T-helper 2 cell treated with Interferon-gamma antibody and Interleukin-4, amounts not matched to agents 5 μg/mL and 100 μg/mL, for 36 hours (primary cell): ENCODE measurements around the gene SGMS1.

Source experiments
- DNase-seq: peaks from one replicate; pipeline ENCODE4 v3.0.0; 2021; ENCODE audit warnings: low spot score
- H3K27ac Mint-ChIP-seq: one replicate; pipeline ENCODE4 v1.8.0; 2021; ENCODE audit warnings: mild to moderate bottlenecking, mixed read lengths
- H3K27me3 Mint-ChIP-seq: one replicate; pipeline ENCODE4 v1.8.0; 2021; ENCODE audit warnings: low read depth, mixed read lengths
- H3K36me3 Mint-ChIP-seq: one replicate; pipeline ENCODE4 v1.8.0; 2021; ENCODE audit warnings: low read depth, mixed read lengths
- H3K4me1 Mint-ChIP-seq: one replicate; pipeline ENCODE4 v1.8.0; 2021; ENCODE audit warnings: low read depth, mixed read lengths
- H3K4me3 Mint-ChIP-seq: one replicate; pipeline ENCODE4 v1.8.0; 2022; ENCODE audit warnings: mild to moderate bottlenecking, moderate library complexity, mixed read lengths
- H3K9me3 Mint-ChIP-seq: one replicate; pipeline ENCODE4 v1.8.0; 2021; ENCODE audit warnings: mixed read lengths

The SGMS1 gene

DNA sequence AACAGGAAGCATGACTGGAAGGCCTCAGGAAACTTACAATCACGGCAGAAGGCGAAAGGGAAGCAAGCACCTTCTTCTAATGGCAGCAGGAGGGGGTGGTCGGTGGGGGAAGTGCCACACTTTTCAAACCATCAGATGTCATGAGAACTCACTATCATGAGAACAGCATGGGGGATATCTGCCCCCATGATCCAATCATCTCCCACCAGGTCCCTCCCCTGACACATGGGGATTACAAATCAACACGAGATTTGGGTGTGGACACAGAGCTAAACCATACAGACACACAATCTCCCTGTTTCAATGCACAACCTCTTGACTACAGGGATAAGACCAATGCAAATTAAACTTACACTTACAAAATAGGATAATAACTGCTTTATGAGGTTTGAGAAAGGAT, 97.6 kb downstream of the SGMS1 start:
- no peak overlapping the region for H3K4me3 Mint-ChIP-seq
- H3K4me1 Mint-ChIP-seq: peaks cover 6% of the 10 kb centered on the region
- peaks cover 7% of the 10 kb centered on the region for H3K36me3 Mint-ChIP-seq
- H3K9me3 Mint-ChIP-seq: peaks cover 3% of the 10 kb centered on the region
- no peak for DNase-seq
- H3K27me3 Mint-ChIP-seq: no peaks in the 10 kb centered on the region
- H3K27ac Mint-ChIP-seq: no peak overlapping the region

DNA sequence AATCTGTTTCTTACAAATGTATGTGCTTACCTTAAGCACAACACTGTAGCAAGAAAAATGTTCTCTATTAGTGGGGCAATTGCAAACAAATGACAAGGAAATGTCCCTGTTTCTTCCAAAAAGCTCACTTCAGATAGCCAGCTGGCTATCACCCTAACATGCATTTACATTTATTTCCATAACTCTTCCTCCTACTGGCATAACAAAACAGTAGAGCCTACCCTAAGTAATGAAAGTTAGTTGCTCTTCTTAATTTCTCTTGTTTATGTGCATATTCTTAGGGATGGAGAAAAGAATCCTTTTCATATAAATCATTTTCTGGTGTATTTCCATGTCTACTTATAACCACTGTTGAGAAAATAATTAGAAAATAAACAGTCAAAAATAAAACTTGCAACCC, 100.4 kb downstream of the SGMS1 start:
- Mint-ChIP-seq H3K4me1 (peaks cover 8% of the 10 kb centered on the region), H3K36me3 (peaks cover 7% of the 10 kb centered on the region), H3K27ac (no peak overlapping the region)

DNA sequence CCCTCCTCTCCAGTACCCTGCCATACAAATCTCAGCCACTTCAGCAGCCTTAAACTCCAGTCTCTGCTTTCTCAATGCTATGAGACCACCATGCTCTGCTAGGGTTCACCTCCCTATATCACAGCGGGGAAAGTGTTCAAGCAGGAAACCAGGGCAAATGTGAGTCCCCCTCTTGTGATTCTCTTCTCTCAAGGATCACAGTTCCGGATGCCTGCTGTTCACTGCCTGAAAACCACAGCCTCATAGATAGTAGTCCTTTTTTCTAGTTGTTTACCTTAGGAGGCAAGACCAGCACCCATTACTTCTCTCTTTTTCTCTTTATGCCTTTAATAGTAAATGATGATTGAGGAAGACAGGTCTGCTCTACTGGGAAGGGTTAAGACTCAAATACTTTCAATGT, 100.8 kb downstream of the SGMS1 start:
- H3K27me3 Mint-ChIP-seq: no peaks in the 10 kb centered on the region
- H3K9me3 Mint-ChIP-seq: peaks cover 3% of the 10 kb centered on the region
- no peak overlapping the region for H3K27ac Mint-ChIP-seq
- DNase-seq: no peak
- H3K4me3 Mint-ChIP-seq: no peak overlapping the region
- peaks cover 8% of the 10 kb centered on the region for H3K4me1 Mint-ChIP-seq
- peaks cover 7% of the 10 kb centered on the region for H3K36me3 Mint-ChIP-seq

More for the DNA sequence above, 100.4 kb downstream of the SGMS1 start:
- Mint-ChIP-seq H3K27me3 (no peaks in the 10 kb centered on the region), H3K9me3 (peaks cover 3% of the 10 kb centered on the region), H3K4me3 (no peak overlapping the region)
- DNase-seq: no peak

- peaks cover 13% of the 10 kb centered on the region for H3K4me1 Mint-ChIP-seq
- DNase-seq: no peak
- peaks cover 5% of the 10 kb centered on the region for H3K36me3 Mint-ChIP-seq
- H3K4me3 Mint-ChIP-seq: no peak overlapping the region
- H3K27ac Mint-ChIP-seq: no peak overlapping the region
- H3K9me3 Mint-ChIP-seq: no peaks in the 10 kb centered on the region
- peaks cover 18% of the 10 kb centered on the region for H3K27me3 Mint-ChIP-seq
Observed at GRCh38 chr10:50520115-50520514, 103.6 kb downstream of the SGMS1 start.

DNA sequence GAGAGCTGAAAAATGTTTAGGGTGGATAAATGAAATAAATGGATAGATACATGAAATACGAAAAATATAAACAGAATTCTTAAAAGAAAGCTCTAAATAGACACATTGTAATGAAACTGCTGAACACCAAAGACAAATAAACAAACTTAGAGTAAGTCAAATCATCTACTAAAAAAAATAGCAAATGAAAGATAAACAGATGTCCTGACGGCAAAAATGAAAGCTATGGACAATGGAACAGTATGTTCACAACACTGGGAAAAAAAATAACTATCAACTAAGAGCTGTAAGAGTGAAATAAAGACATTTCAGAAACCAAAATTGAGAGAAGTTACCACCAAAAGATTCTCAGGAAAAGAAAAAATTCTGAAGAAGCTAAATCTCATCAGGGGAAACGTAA, 106.1 kb downstream of the SGMS1 start:
- Mint-ChIP-seq H3K9me3 (no peaks in the 10 kb centered on the region), H3K27me3 (peaks cover 19% of the 10 kb centered on the region), H3K4me1 (peaks cover 25% of the 10 kb centered on the region), H3K27ac (no peak overlapping the region), H3K4me3 (no peak overlapping the region), H3K36me3 (peaks cover 2% of the 10 kb centered on the region)
- DNase-seq: no peak

- H3K4me1 Mint-ChIP-seq: peaks cover 40% of the 10 kb centered on the region
Observed at GRCh38 chr10:50516171-50516570, 107.6 kb downstream of the SGMS1 start.

GRCh38 chr10:50515420-50515819, 108.3 kb downstream of the SGMS1 start:
- no peak for DNase-seq
- Mint-ChIP-seq H3K4me1 (peaks cover 46% of the 10 kb centered on the region), H3K27ac (no peak overlapping the region), H3K9me3 (no peaks in the 10 kb centered on the region), H3K36me3 (peaks cover 2% of the 10 kb centered on the region), H3K27me3 (peaks cover 19% of the 10 kb centered on the region), H3K4me3 (no peak overlapping the region)

More at GRCh38 chr10:50516171-50516570, 107.6 kb downstream of the SGMS1 start:
- Mint-ChIP-seq H3K27ac (no peak overlapping the region), H3K27me3 (peaks cover 19% of the 10 kb centered on the region), H3K9me3 (no peaks in the 10 kb centered on the region), H3K4me3 (no peak overlapping the region), H3K36me3 (peaks cover 2% of the 10 kb centered on the region)
- DNase-seq: no peak

- no peak overlapping the region for H3K4me3 Mint-ChIP-seq
- no peak for DNase-seq
- no peaks in the 10 kb centered on the region for H3K9me3 Mint-ChIP-seq
- H3K27ac Mint-ChIP-seq: no peak overlapping the region
- peaks cover 2% of the 10 kb centered on the region for H3K36me3 Mint-ChIP-seq
- peaks cover 19% of the 10 kb centered on the region for H3K27me3 Mint-ChIP-seq
- H3K4me1 Mint-ChIP-seq: peaks cover 48% of the 10 kb centered on the region
Observed at GRCh38 chr10:50514995-50515394, 108.8 kb downstream of the SGMS1 start.

DNA sequence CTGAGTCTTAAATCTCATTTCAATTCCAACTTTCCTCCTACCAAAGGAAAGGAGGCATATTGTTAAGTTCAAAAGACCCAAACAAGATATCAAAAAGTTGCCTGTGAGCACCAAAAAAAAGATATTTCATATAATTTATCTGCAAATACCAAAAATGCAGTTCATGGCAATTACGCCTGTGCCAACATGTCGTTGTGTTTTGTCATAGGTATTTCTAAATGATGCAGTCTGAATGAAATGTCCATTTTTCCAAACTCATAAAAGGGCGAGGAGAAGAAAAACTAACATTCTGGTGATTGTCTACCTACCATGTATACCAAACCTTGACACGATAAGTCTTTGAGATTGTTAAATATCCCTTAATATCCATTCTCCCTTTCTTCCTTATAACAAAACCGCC, 109.8 kb downstream of the SGMS1 start:
- Mint-ChIP-seq H3K4me3 (no peak overlapping the region), H3K27ac (no peak overlapping the region), H3K27me3 (peaks cover 19% of the 10 kb centered on the region), H3K36me3 (peaks cover 2% of the 10 kb centered on the region), H3K9me3 (no peaks in the 10 kb centered on the region), H3K4me1 (peaks cover 56% of the 10 kb centered on the region)
- DNase-seq: no peak

DNA sequence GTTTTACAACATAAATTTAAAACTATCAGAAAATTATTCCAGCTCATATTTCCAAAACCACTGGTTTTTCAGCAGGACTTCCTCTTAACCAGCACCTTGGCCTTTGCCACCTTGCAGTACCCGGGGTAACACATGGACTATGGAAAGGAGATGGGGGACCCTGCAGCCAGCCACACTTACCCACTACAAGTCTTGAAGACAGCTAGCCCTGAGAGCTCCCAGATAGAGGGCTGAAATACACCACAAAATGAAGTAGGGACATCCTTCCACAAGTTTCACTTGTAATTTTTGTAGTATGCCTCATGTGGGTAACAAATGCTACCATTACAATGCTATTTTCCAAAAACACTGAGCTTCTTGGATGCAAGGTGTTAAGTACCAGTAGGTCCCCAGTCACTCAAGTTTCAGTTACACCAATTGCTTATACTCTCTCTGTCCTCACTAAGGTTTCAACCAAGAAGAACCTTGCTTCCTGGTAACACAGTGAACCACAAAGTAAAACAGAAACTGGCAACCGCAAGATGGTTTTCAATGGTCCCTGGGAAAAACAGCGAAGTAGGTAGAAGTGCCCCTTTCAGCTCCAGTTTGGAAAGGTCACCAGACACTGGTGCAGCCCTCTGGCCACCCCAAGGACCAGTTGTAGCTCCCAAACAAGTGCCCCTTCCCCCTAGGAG, 110.9 kb downstream of the SGMS1 start:
- DNase-seq: peak; percentile 66

GRCh38 chr10:50512214-50512595, 111.6 kb downstream of the SGMS1 start:
- DNase-seq: no peak
- Mint-ChIP-seq H3K27me3 (peaks cover 14% of the 10 kb centered on the region), H3K4me1 (peaks cover 72% of the 10 kb centered on the region), H3K9me3 (no peaks in the 10 kb centered on the region), H3K4me3 (peak overlapping the region; percentile 56), H3K36me3 (peaks cover 2% of the 10 kb centered on the region), H3K27ac (peak overlapping the region; percentile 75)

More for the DNA sequence above, 110.9 kb downstream of the SGMS1 start:
- Mint-ChIP-seq H3K4me3 (peak overlapping the region; percentile 56), H3K27ac (peak overlapping the region; percentile 37), H3K27me3 (peaks cover 19% of the 10 kb centered on the region), H3K9me3 (no peaks in the 10 kb centered on the region), H3K36me3 (peaks cover 2% of the 10 kb centered on the region), H3K4me1 (peaks cover 67% of the 10 kb centered on the region)

GRCh38 chr10:50511492-50512213, 112.1 kb downstream of the SGMS1 start:
- no peaks in the 10 kb centered on the region for H3K36me3 Mint-ChIP-seq
- peak; percentile 70 for DNase-seq
- H3K4me1 Mint-ChIP-seq: peaks cover 75% of the 10 kb centered on the region

GRCh38 chr10:50510517-50511473, 113.0 kb downstream of the SGMS1 start:
- Mint-ChIP-seq H3K36me3 (no peaks in the 10 kb centered on the region), H3K9me3 (no peaks in the 10 kb centered on the region), H3K4me3 (peak overlapping the region; percentile 56), H3K4me1 (peaks cover 82% of the 10 kb centered on the region), H3K27me3 (peaks cover 5% of the 10 kb centered on the region), H3K27ac (peak overlapping the region; percentile 75)
- DNase-seq: no peak

More at GRCh38 chr10:50511492-50512213, 112.1 kb downstream of the SGMS1 start:
- H3K9me3 Mint-ChIP-seq: no peaks in the 10 kb centered on the region
- peak overlapping the region; percentile 75 for H3K27ac Mint-ChIP-seq
- peak overlapping the region; percentile 56 for H3K4me3 Mint-ChIP-seq
- H3K27me3 Mint-ChIP-seq: peaks cover 11% of the 10 kb centered on the region
